Measurements from ENCODE around the gene C2orf68.

GRCh38 chr2:85621338-85621737 is 9.5 kb upstream of the C2orf68 start:
- no peak for TF ChIP-seq NRF1 (IDR thresholded peaks at IDR 0.05; ENCODE audit: low read depth, low read length)
- no peak for TF ChIP-seq USF2 (IDR thresholded peaks at IDR 0.05; ENCODE audit: borderline replicate concordance, low read depth, low read length)
- TF ChIP-seq CTCF (IDR thresholded peaks at IDR 0.05) = no peak
- no peak for TF ChIP-seq IRF3 (IDR thresholded peaks at IDR 0.05; ENCODE audit: low read depth, low read length)
- TF ChIP-seq GABPA (IDR thresholded peaks at IDR 0.05; ENCODE audit: low read depth) = no peak
- TF ChIP-seq TAF1 (IDR thresholded peaks at IDR 0.05; ENCODE audit: borderline replicate concordance, low read depth, low read length) = no peak
- no peak for TF ChIP-seq POLR2AphosphoS5 (IDR thresholded peaks at IDR 0.05; ENCODE audit: low read depth, low read length)
- no peak for TF ChIP-seq REST (IDR thresholded peaks at IDR 0.05; ENCODE audit: low read depth, low read length)
- no peak for TF ChIP-seq RFX5 (IDR thresholded peaks at IDR 0.05; ENCODE audit: low read length)
- no peak for TF ChIP-seq USF1 (IDR thresholded peaks at IDR 0.05; ENCODE audit: borderline replicate concordance, low read depth)
- no peak for TF ChIP-seq PBX3 (IDR thresholded peaks at IDR 0.05)
- TF ChIP-seq CHD2 (IDR thresholded peaks at IDR 0.05; ENCODE audit: low read length, partially characterized antibody) = no peak
